ENCODE data around the gene ZNF618. TPM values are rescaled to one million over a fixed set of nuclear protein-coding genes. Genes with fewer than 3 reads are reported as not detected.

ZNF618 gene
- polyA plus RNA-seq, 1 of the 3 experiments (the other 2 are of a cell fraction), result 6.2 TPM

- ChIA-PET POLR2A (no interaction called here), CTCF (interaction anchor here (0.7 to 1.0 kb wide), 2 partner anchors 117 to 234 kb away, joined by 3 read pairs; no protein-coding TSS in a partner anchor)
- H3K4me2 ChIP-seq, result no peak overlapping the region
- no peak overlapping the region for H3K4me3 ChIP-seq (ENCODE audit: low read depth in 2 of 2, low read length in 1 of 2)
- DNase-seq, result no peak
- peaks cover 52% of the 10 kb centered on the region for H4K20me1 ChIP-seq (ENCODE audit: insufficient read depth)
- peaks cover 61% of the 10 kb centered on the region; the same call in 1 of the 2 replicates for H3K79me2 ChIP-seq (ENCODE audit: insufficient read depth)
- peaks cover 6 to 29% of the 10 kb centered on the region in 2 experiments; a peak in 1 of 4 replicates for H3K4me1 ChIP-seq (ENCODE audit: control insufficient read depth in 1 of 2, insufficient read depth in 2 of 2, low read depth in 1 of 2, low read length in 1 of 2)
- no peaks in the 10 kb centered on the region for H3K9me2 ChIP-seq
- no peak overlapping the region for H3K9ac ChIP-seq
- no peak overlapping the region for H2AFZ ChIP-seq (ENCODE audit: low read depth)
- TF ChIP-seq RAD21 (IDR thresholded peaks at IDR 0.05; ENCODE audit: low read length) (no peak), IRF3 (IDR thresholded peaks at IDR 0.05; ENCODE audit: low read depth, low read length) (no peak), CTCF (IDR thresholded peaks at IDR 0.05) (no peak), NRF1 (IDR thresholded peaks at IDR 0.05; ENCODE audit: low read depth, low read length) (no peak), JUND (IDR thresholded peaks at IDR 0.05) (no peak), ELF1 (IDR thresholded peaks at IDR 0.05) (no peak), FOSL2 (IDR thresholded peaks at IDR 0.05; ENCODE audit: borderline replicate concordance, low read depth) (no peak)
- no peak overlapping the region for H3K27ac ChIP-seq (ENCODE audit: low read depth in 2 of 2, low read length in 1 of 2)
- WGBS (ENCODE audit: low lambda C conversion rate), result 93% methylated on average over 9 of the region's 9 CpGs
- no peaks in the 10 kb centered on the region for H3F3A ChIP-seq (replicated peaks; ENCODE audit: insufficient read depth)
- no peaks in the 10 kb centered on the region for H3K9me3 ChIP-seq
- H3K27me3 ChIP-seq (ENCODE audit: insufficient read depth), result no peaks in the 10 kb centered on the region
- no peaks in the 10 kb centered on the region for H3K36me3 ChIP-seq (replicated peaks in 1 of 2; ENCODE audit: control insufficient read depth in 1 of 2, insufficient read depth in 2 of 2, low read length in 1 of 2)
These were observed 39.8 kb downstream of the ZNF618 start for GRCh38 chr9:113915817-113916434.

GRCh38 chr9:113916931-113917330 is 40.8 kb downstream of the ZNF618 start:
- H3K9ac ChIP-seq, result no peak overlapping the region
- TF ChIP-seq TCF12 (IDR thresholded peaks at IDR 0.05), result no peak
- TF ChIP-seq REST (IDR thresholded peaks at IDR 0.05; ENCODE audit: low read depth, low read length), result no peak
- TF ChIP-seq SIN3A (IDR thresholded peaks at IDR 0.05; ENCODE audit: borderline replicate concordance, low read depth, low read length), result no peak
- no peak for TF ChIP-seq NRF1 (IDR thresholded peaks at IDR 0.05; ENCODE audit: low read depth, low read length)
- no peak for TF ChIP-seq PBX3 (IDR thresholded peaks at IDR 0.05)
- TF ChIP-seq MXI1 (IDR thresholded peaks at IDR 0.05; ENCODE audit: low read depth, low read length), result no peak
- TF ChIP-seq RXRA (IDR thresholded peaks at IDR 0.05; ENCODE audit: borderline replicate concordance, low read depth), result no peak
- no peak for TF ChIP-seq FOXJ3 (CRISPR knock-in tag; IDR thresholded peaks at IDR 0.05)
- no peak for TF ChIP-seq TAF1 (IDR thresholded peaks at IDR 0.05; ENCODE audit: borderline replicate concordance, low read depth, low read length)
- no peaks in the 10 kb centered on the region for H3K27me3 ChIP-seq (ENCODE audit: insufficient read depth)
- no peak for DNase-seq
- ChIA-PET CTCF (interaction anchor here (0.7 to 1.0 kb wide), 2 partner anchors 116 to 235 kb away, joined by 3 read pairs; no protein-coding TSS in a partner anchor), POLR2A (no interaction called here)
- peaks cover 46% of the 10 kb centered on the region for H4K20me1 ChIP-seq (ENCODE audit: insufficient read depth)
- peaks cover 57% of the 10 kb centered on the region; the same call in 1 of the 2 replicates for H3K79me2 ChIP-seq (ENCODE audit: insufficient read depth)
- no peaks in the 10 kb centered on the region for H3K9me2 ChIP-seq
- no peak overlapping the region for H3K4me3 ChIP-seq (ENCODE audit: low read depth in 2 of 2, low read length in 1 of 2)
- H2AFZ ChIP-seq (ENCODE audit: low read depth), result no peak overlapping the region
- peaks cover 0 to 2% of the 10 kb centered on the region in 2 experiments for H3K36me3 ChIP-seq (replicated peaks in 1 of 2; ENCODE audit: control insufficient read depth in 1 of 2, insufficient read depth in 2 of 2, low read length in 1 of 2)
- H3K9me3 ChIP-seq, result no peaks in the 10 kb centered on the region
- 96% methylated on average over 2 of the region's 2 CpGs for WGBS (ENCODE audit: low lambda C conversion rate)
- peaks cover 4 to 28% of the 10 kb centered on the region in 2 experiments; a peak in 1 of 4 replicates for H3K4me1 ChIP-seq (ENCODE audit: control insufficient read depth in 1 of 2, insufficient read depth in 2 of 2, low read depth in 1 of 2, low read length in 1 of 2)
- no peak overlapping the region for H3K4me2 ChIP-seq
- no peak overlapping the region for H3K27ac ChIP-seq (ENCODE audit: low read depth in 2 of 2, low read length in 1 of 2)
- H3F3A ChIP-seq (replicated peaks; ENCODE audit: insufficient read depth), result no peaks in the 10 kb centered on the region
